Activated gamma-delta T cell (primary cell): Measurements from ENCODE around the gene REM1.
"Not testable (repeated sequence)": the region's sequence is repeated elsewhere in the genome, so short reads cannot be mapped to it uniquely, and the experiment has no call there.

Source experiments
- DNase-seq: peaks from one replicate; lab custom pipeline; 2025; lab: John Stamatoyannopoulos, UW
- total RNA-seq, 2 donors: gene quantifications; one replicate each; lab custom pipeline; 2026; lab: John Stamatoyannopoulos, UW

REM1 gene, protein sequence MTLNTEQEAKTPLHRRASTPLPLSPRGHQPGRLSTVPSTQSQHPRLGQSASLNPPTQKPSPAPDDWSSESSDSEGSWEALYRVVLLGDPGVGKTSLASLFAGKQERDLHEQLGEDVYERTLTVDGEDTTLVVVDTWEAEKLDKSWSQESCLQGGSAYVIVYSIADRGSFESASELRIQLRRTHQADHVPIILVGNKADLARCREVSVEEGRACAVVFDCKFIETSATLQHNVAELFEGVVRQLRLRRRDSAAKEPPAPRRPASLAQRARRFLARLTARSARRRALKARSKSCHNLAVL
- total RNA-seq = 0 reads per million in 2 donors

DNA sequence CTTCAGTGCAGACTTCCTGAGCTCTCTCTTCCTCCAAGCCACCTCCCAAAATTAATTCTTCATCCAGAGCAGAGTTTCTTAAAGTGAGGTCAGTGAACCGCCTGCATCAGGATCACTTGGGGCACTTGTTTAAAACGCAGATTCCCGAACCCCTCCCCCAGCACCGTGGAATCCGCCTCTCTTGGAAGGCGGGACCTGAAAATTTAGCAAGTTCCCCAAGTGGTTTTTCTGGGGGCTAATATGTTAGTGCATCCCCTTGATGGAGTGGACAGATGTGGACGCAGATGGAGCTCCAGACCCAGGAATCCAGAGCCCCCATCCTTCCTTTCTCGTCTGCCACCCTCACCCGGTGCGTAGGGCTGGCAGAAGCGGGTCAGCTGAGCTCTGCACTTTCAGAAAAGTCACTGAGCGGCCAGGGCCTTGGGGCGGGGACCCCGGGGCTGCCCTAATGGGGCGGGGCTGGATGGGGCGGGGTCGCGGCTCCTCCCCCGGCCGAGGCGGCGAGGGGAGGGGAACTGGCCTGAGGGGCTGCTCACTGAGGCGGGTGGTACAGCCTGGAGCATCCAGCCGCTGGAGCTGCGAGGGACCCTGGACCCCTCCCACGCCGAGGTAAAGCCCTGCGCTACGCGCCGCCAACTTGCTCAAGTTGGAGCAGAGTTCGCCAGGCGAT is at the start of gene REM1, which contains the start of gene DEFB124:
TSS of gene REM1 (plus strand) at position 531 of the 670 bp plus-strand sequence. CDS start 1,158 bp downstream, outside the sequence.
TSS of gene DEFB124 (minus strand) at position 370 of the 670 bp plus-strand sequence. CDS start 2,114 bp downstream, outside the sequence.
- DNase-seq = no peak

DNA sequence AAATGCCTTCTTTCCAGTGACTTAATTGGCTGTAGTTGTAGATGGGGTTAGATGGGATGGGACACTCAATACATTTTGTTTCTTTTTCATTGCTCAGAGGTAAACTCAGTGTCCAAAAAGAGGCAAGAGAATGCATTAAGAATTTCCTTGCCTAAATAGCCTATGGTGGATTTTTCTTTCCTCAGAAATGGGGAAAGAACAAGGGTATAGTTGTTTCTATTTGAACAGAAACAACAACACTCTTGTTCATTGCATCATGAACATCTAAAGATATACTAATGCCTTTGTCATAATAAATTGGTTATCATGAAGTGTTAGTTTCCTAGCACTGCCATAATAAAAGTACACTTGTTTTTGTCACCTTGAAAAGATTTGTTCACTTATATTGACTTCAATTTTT is 49.3 kb upstream of the REM1 start:
- no peak for DNase-seq

DNA sequence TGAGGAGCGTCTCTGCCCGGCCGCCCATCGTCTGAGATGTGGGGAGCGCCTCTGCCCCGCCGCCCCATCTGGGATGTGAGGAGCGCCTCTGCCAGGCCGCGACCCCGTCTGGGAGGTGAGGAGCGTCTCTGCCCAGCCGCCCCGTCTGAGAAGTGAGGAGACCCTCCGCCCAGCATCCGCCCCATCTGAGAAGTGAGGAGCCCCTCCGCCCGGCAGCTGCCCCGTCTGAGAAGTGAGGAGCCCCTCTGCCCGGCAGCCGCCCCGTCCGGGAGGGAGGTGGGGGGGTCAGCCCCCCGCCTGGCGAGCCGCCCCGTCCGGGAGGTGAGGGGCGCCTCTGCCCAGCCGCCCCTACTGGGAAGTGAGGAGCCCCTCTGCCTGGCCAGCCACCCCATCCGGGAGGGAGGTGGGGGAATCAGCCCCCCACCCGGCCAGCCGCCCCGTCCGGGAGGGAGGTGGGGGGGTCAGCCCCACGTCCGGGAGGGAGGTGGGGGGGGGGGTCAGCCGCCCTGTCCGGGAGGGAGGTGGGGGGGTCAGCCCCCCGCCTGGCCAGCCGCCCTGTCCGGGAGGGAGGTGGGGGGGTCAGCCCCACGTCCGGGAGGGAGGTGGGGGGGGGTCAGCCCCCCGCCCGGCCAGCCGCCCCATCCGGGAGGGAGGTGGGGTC is 48.1 kb upstream of the REM1 start:
- not testable (repeated sequence) for DNase-seq

DNA sequence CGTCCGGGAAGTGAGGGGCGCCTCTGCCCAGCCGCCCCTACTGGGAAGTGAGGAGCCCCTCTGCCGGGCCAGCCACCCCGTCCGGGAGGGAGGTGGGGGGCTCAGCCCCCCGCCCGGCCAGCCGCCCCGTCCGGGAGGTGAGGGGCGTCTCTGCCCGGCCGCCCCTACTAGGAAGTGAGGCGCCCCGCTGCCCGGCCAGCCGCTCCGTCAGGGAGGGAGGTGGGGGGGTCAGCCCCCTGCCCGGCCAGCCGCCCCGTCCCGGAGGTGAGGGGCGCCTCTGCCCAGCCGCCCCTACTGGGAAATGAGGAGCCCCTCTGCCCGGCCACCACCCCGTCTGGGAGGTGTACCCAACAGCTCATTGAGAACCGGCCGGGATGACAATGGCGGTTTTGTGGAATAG is 47.5 kb upstream of the REM1 start:
- DNase-seq = not testable (repeated sequence)

DNA sequence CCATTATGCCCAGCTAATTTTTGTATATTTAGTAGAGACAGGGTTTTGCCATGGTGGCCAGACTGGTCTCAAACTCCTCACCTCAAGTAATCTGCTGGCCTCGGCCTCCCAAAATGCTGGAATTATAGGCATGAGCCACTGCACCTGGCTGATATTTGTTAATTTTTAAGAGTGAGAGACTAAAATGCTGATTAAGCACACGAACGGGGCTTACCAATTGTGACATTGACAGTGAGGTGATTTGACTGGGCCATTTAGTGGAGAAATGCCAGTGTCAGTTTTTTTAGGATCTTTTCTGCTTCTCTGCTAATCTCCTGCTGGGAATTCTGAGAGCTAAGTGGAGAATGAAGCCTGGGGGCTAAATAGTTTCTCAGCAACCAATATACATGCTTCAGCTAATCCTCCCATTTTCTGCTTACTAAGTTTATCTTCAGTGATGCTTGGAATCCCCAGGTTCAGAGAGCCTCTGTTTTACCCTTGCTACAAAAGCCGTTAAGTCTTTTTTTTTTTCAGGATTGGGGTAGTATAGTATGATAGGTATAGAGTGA is 44.4 kb upstream of the REM1 start:
- no peak for DNase-seq

DNA sequence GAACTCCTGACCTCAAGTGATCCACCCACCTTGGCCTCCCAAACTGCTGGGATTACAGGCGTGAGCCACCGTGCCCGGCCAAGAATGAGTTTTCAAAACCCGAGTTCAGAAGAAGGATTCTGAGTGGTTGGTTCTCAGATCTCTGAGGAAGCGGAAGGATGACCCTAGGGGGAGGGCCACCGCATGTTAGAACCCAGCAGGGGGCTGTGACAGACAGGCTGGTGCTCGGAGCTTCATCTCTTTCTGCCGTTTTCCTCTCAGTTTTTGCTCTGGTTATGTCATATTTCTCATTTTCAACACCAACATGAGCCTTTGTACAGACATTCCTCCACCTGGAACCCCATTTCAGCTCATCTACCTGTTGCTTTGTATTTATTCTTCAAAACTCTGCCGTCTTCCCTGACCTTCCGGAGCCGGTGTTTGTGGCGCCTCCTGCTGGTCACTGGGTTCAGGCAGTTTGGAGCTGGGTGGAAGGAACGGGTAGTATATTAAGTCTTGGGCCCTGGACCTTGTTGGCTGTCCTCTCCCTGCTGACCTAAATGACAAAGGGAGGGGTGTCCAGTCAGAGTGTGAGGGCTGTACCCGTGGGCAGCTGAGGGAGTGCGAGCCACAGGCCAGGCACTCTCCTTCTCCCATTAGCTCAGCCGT is 35.0 kb upstream of the REM1 start, which contains the start of gene DEFB123:
TSS of gene DEFB123 (plus strand) at position 621 of the 648 bp plus-strand sequence. CDS start 67 bp downstream, outside the sequence.
- DNase-seq = no peak

DNA sequence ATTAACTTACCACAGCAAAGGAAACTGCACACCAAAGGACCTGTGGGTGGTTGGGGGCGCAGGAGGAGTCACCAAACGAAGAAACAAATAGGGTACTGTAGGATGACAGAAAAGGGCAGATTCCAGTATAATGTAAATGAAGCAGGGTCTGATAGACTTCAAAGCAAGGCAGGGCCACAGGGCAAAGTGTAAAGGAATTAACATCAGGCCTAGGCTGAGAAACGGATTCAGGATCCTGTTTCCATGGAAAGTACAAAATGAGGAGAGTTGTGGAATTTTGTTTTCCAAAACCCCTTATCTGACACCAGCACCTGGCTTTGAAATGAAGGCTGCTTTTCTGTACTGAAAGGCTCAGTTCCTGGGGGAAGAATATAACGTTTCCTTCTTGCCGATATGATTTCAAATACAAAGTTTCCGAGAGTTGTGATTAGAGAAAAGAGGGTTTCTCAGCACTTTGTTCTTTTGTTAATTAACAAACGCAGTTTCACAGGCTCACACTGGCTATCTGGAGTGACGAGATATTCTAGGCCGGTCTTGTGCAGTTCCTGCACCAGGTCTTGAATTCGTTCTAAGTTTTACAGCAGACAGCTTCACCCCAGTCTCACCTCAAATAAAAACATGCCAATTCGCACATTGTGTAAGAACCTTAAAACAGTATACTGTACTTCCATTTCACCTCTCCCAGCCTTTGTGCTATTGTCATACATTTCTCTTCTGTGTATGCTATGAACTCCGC is 28.8 kb upstream of the REM1 start:
- DNase-seq = no peak

DNA sequence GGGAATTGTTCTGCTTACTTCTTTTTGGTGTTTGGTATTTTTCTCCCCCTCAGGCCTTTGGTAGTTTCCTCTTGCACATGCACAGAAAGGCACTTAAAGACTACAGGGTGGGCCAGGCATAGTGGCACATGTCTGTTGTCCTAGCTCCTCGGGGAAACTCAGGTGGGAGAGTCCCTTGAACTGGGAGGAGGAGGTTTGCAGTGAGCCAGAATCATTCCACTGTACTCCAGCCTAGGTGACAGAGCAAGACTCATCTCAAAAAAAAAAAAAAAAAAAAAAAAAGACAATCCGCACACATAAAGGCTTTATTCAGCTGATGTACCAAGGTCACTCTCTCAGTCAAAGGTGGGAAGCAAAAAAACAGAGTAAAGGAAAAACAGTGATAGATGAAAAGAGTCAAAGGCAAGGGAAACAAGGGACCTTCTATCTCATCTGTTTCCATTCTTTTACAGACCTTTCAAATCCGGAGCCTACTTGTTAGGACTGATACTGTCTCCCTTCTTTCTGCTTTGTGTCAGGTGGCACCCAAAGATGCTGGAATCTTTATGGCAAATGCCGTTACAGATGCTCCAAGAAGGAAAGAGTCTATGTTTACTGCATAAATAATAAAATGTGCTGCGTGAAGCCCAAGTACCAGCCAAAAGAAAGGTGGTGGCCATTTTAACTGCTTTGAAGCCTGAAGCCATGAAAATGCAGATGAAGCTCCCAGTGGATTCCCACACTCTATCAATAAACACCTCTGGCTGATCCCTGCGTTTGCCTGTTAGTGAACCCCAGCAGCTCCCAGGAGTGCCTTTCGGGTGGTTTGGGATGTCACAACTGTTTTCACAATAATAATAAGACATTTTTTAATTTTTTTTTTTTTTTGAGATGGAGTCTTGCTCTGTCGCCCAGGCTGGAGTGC is 25.3 kb upstream of the REM1 start:
- DNase-seq = no peak

DNA sequence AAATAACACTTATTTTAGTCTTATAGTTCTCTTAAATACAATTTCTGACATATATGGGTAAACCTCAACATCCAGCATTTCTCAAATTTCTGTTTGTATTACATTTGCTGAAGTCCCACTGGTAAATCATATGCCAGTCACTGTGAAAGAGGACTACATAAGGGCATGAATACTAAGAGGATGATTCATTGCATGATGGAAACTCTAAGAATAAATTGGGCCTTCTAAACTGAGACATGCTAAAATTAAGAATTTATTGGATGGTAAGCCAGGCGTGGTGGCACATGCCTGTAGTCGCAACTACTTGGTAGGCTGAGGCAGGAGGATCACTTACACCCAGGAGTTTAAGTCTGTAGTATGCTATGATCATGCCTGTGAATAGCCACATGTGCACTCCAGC is 22.5 kb upstream of the REM1 start:
- DNase-seq = no peak

DNA sequence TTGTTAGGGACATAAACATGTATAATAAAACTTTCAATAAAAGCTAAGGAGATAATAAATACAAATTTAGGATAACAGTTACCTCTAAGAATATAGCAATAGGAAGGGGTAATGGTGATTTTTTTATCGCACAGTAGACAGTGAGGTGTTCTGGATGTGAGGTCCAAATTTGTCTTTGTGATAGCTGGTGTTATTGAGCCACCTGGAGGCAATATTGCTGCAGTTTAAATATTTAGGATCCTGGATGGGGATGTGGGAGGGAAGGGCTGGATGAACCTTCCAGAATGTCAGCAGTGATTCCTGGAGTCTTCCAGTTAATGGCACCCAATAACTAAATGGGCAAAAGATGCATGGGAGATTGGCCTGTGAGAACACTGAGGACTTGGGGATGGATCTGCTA is 20.7 kb upstream of the REM1 start:
- DNase-seq = no peak

DNA sequence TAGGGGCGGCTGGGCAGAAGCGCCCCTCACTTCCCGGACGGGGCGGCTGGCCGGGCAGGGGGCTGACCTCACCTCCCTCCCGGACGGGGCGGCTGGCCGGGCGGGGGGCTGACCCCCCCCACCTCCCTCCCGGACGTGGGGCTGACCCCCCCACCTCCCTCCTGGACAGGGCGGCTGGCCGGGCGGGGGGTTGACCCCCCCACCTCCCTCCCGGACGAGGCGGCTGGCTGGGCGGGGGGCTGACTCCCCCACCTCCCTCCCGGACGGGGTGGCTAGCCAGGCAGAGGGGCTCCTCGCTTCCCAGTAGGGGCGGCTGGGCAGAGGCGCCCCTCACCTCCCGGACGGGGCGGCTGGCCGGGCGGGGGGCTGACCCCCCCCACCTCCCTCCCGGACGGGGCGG is 4.1 kb upstream of the REM1 start:
- DNase-seq = not testable (repeated sequence)

DNA sequence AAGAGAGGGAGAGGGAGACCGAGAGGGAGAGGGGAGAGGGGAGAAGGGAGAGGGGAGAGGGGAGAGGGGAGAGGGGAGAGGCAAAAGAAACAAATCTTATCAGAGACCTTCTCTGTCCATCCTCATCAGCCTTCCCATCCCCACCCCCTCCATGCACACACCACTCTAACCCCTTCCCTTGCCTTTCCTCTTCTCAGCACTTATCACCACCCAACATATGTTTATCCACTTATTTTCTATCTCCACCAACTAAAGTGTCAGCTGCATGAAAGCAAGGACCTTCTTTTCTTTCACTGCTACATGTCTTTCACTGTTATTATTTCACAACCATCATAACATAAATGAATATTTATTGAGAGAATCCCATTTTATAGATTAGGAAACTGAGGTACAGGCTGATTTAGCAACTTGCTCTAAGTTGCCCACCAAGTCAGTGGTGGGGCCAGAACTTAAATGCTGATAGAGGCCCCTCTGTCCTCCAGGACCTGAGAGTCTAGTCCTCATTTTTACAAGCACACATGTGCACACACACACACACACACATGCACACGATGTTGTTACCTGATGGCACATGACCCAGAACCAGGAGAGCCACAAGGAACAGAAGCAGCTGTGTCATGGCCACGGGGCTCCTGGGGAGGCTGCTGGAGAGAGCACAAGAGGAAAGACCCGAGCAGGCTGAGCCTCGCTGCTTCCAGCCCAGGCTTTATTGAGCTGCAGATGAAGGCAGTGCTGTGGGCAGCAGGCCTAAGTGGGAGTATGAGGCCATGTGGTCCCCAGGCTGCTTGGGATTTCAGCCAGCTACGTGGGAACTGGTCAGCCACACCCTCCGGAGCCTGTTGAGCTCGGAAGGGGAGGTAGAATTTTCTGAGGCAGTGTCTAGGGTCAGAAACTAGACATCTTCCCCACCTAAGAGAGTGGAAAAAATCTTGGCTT is 2.4 kb upstream of the REM1 start:
- DNase-seq = no peak

DNA sequence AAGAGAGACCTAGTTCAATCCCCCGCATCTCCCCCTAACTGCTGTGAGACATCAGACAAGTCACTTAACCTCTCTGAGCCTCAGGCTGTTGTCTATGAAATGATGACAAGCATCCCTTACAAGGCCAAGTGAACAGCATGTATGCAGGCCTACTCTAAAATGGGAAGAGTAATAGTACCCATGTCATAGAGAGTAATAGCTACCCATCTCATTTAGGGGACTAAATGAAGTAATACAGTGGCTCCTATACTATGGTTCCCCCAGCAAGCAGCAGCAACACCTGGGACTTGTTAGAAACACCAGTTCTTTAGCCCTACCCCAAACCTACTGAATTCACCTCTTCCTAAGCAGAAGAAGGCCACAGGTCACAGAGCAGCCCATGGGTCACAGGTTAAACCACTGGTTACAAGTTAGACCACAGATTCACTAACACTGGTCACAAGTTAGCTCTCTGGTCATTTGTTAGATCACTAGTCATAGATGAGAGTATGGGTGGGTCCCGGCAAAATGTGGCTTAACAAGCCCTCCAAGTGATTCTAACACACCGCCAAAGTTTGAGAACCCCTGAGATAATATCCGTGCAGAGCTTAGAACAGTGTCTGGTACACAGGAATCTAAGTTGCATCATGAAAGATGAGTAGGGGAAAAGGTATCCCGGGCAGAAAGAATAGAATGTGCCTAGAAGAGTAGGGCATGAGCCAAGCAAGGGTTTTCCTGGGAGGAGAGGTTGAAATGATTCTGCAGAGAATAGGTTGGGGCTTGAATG is 1.6 kb upstream of the REM1 start:
- DNase-seq = no peak

DNA sequence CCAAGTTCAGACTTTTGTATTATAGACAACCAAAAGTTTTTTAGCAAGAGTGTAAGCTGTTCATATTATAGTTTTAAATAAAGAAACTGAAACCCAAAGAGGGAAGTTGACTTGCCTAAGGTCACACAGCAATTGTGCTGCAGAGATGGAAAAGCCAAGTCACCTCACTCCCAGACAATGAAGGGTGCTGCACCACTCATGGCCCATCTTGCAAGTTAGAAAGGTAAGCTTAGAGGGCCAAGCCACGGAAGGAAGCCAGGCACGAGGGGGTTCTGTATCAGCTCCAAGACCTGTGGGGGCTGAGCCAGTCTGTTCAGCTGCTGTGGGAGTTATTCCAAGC is 1.0 kb upstream of the REM1 start:
- no peak for DNase-seq

DNA sequence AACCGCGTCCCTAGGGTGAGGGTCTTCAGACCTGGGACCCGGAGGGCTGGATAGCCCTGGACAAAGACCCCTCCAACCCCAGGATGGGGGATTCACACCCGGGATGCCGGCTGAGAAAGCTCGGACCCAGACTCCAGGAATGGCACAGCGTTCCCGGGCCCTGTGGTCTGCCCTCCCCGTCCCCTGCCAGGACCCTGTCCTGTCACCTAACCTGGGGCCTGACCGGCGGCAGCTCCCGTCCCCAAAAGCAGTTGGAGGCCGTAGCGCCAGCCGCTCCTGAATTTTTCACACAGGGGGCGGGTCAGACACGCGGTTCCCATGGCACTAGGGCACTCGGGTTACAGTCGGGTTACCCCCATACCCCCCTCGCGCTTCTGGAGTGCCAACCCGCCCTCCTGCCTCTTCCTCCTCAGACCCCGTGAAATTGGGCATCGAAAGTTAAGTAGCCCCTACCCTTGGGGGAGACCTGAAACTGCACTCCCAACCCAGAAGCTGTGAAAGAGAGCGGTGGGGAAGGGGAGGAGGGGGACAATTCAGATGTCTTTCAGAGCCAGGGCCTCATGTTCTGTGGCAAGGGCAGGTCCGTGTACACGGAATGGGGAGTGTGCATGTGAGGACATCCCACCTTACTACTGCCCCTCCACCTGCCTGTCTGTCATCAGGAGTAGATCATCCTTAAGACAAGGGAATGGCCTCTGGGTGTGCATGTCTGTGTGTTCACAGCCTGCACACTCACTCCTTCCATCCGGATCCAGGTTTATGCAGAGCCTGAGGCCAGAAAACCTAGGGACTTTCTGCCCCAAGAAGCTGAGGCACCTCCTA is 595 bp downstream of the REM1 start:
- no peak for DNase-seq

DNA sequence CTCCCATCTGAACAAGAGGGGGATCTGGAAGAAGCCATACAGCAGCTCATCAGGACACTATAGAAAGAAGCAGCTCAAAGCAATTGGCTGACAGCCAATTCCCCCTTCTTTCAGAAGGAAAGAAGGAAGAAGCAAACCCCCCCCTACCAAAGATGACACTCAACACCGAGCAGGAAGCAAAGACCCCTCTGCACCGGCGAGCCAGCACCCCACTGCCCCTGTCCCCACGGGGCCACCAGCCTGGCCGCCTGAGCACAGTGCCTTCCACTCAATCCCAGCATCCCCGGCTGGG is 1.2 kb downstream of the REM1 start:
- DNase-seq = no peak

DNA sequence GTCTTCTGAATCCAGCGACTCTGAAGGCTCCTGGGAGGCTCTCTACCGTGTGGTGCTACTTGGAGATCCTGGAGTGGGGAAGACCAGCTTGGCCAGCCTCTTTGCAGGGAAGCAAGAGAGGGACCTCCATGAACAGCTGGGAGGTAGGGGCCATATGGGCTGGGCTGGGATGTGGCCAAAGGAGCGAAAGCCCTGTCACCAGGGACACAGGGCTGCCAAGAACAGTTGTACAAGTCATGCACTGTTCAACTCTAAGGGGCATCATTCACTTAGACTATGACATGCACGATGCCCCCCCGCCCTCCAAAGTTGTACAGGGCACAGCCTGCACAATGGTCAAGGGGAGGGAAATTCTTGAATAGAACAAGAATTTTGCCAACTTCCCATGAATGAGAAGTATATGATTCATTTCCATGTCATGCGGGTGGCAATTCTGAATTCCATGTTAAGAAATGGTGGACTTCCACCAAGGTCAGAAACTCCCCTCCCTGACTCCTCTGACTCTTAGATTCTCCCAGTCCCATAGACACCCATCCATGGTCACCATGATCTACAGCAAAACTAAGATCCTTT is 1.6 kb downstream of the REM1 start:
- DNase-seq = no peak
